ENCODE measurements around the gene PLEKHF1.
"Not testable (repeated sequence)": the region's sequence is repeated elsewhere in the genome, so short reads cannot be mapped to it uniquely, and the experiment has no call there.

PLEKHF1 gene

GRCh38 chr19:29702161-29702962 lies 37.1 kb downstream of the PLEKHF1 start:
- DNase-seq (ENCODE audit: low read depth) = no peak
- TF ChIP-seq CTCF (IDR thresholded peaks at IDR 0.05; ENCODE audit: control insufficient read depth, extremely low read depth, insufficient read depth) = no peak
- H3K4me3 ChIP-seq (ENCODE audit: low read depth, low read length) = no peak overlapping the region

GRCh38 chr19:29702963-29703320 lies 37.7 kb downstream of the PLEKHF1 start:
- no peak for TF ChIP-seq CTCF (IDR thresholded peaks at IDR 0.05; ENCODE audit: control insufficient read depth, extremely low read depth, insufficient read depth)
- DNase-seq (ENCODE audit: low read depth) = no peak
- H3K4me3 ChIP-seq (ENCODE audit: low read depth, low read length) = no peak overlapping the region

- H3K4me3 ChIP-seq (ENCODE audit: low read depth, low read length) = no peak overlapping the region
- no peak for TF ChIP-seq CTCF (IDR thresholded peaks at IDR 0.05; ENCODE audit: control insufficient read depth, extremely low read depth, insufficient read depth)
- DNase-seq (ENCODE audit: low read depth) = no peak
Measured at GRCh38 chr19:29704562-29705558, 39.6 kb downstream of the PLEKHF1 start.

- DNase-seq (ENCODE audit: low read depth) = no peak
- TF ChIP-seq CTCF (IDR thresholded peaks at IDR 0.05; ENCODE audit: control insufficient read depth, extremely low read depth, insufficient read depth) = no peak
- H3K4me3 ChIP-seq (ENCODE audit: low read depth, low read length) = no peak overlapping the region
Measured at GRCh38 chr19:29705706-29706105, 40.4 kb downstream of the PLEKHF1 start.

GRCh38 chr19:29706635-29707034 lies 41.4 kb downstream of the PLEKHF1 start:
- TF ChIP-seq CTCF (IDR thresholded peaks at IDR 0.05; ENCODE audit: control insufficient read depth, extremely low read depth, insufficient read depth) = no peak
- H3K4me3 ChIP-seq (ENCODE audit: low read depth, low read length) = no peak overlapping the region
- DNase-seq (ENCODE audit: low read depth) = no peak

- H3K4me3 ChIP-seq (ENCODE audit: low read depth, low read length) = no peak overlapping the region
- DNase-seq (ENCODE audit: low read depth) = no peak
Measured at GRCh38 chr19:29708554-29709439, 43.5 kb downstream of the PLEKHF1 start.

GRCh38 chr19:29709440-29709798 lies 44.2 kb downstream of the PLEKHF1 start:
- not testable (repeated sequence) for DNase-seq (ENCODE audit: low read depth); H3K4me3 ChIP-seq (ENCODE audit: low read depth, low read length)

More at GRCh38 chr19:29708554-29709439, 43.5 kb downstream of the PLEKHF1 start:
- no peak for TF ChIP-seq CTCF (IDR thresholded peaks at IDR 0.05; ENCODE audit: control insufficient read depth, extremely low read depth, insufficient read depth)
